AG09319 (cell line): ENCODE measurements around the gene OR4E2.

ENCODE experiments used
- DNase-seq: peaks from one replicate; pipeline ENCODE4 v3.0.0-alpha.2; 2010; ENCODE audit warnings: low read depth; ENCODE audit errors: extremely low read depth
- CTCF ChIP-seq: IDR thresholded peaks from 2 replicates; pipeline ENCODE4 v1.5.1; 2011; ENCODE audit warnings: low read depth, mild to moderate bottlenecking, inconsistent platforms, low read length, moderate library complexity

The OR4E2 gene

GRCh38 chr14:21642683-21643082, 11.0 kb upstream of the OR4E2 start:
- no peak for TF ChIP-seq CTCF
- DNase-seq, result no peak

- no peak for DNase-seq
- no peak for TF ChIP-seq CTCF
These were observed 10.2 kb upstream of the OR4E2 start for GRCh38 chr14:21643407-21643806.

GRCh38 chr14:21647380-21647779, 6.3 kb upstream of the OR4E2 start:
- TF ChIP-seq CTCF, result no peak
- DNase-seq, result no peak

- no peak for DNase-seq
- no peak for TF ChIP-seq CTCF
These were observed 1.3 kb upstream of the OR4E2 start for GRCh38 chr14:21652209-21652808.

GRCh38 chr14:21654215-21654614, 580 bp downstream of the OR4E2 start:
- DNase-seq, result no peak
- TF ChIP-seq CTCF, result no peak

GRCh38 chr14:21656980-21657379, 3.3 kb downstream of the OR4E2 start:
- no peak for TF ChIP-seq CTCF
- no peak for DNase-seq

- no peak for TF ChIP-seq CTCF
- DNase-seq, result no peak
These were observed 14.7 kb downstream of the OR4E2 start for GRCh38 chr14:21668377-21668776.
